ENCODE data around the gene RPS4Y1. TPM values are rescaled to one million over a fixed set of nuclear protein-coding genes. Genes with fewer than 3 reads are reported as not detected.
"Not testable (repeated sequence)": the region's sequence is repeated elsewhere in the genome, so short reads cannot be mapped to it uniquely, and the experiment has no call there.

The RPS4Y1 gene
- 100 to 1,000 TPM in 6 of 8 experiments, not detected in 2; 263 to 473 (median 336) TPM for total RNA-seq

DNA sequence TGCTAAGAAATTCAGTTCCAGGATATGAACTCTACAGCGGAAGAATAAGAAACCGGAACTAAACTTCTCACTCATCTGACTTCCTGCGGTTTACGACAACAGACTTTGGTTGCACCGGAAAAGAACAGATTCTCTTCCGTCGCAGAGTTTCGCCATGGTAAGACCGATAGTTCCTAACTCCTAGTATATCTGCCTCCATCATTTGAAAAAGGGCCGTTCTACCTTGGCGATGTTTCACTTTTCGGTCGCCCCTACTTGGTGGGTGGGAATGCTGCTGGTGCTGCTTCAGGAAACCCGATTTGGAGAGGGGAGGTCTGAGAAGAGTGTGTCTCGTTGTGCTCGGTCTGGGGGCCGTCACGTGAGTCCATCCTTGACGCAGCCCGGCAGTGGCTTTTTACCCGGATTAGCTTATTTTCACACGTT, at the start of gene RPS4Y1:
Gene RPS4Y1, plus strand, starts transcription at position 132 of the 423 bp plus-strand sequence. Its CDS starts 23 bp downstream, at position 155.
- peak in 7 of 8 experiments; percentile 61 to 97 (median 90) for ATAC-seq (replicated peaks in 6 of 8)
- H3K4me3 ChIP-seq = peak within 1 kb of the TSS in 4 of 5 donors; percentile 33 to 66 (median 56)
- no peaks in the 10 kb centered on the region for H3K4me1 ChIP-seq (replicated peaks in 1 of 2)
- peak within 1 kb of the TSS in 1 of 2 donors; percentile 73 for H3K27ac ChIP-seq
- in situ Hi-C loops (cut with MboI; ENCODE audit: low pct_unique_long_range_greater_than_20kb in 2 of 9, low sequenced_read_pairs in 9 of 9, unreplicated experiment in 9 of 9) = no loop called here
- WGBS, 10 experiments = 0 to 20% (median 19%) methylated on average over 1 to 12 of the region's 22 CpGs; no CpG with 5 or more reads in 7 of the 10 experiments

DNA sequence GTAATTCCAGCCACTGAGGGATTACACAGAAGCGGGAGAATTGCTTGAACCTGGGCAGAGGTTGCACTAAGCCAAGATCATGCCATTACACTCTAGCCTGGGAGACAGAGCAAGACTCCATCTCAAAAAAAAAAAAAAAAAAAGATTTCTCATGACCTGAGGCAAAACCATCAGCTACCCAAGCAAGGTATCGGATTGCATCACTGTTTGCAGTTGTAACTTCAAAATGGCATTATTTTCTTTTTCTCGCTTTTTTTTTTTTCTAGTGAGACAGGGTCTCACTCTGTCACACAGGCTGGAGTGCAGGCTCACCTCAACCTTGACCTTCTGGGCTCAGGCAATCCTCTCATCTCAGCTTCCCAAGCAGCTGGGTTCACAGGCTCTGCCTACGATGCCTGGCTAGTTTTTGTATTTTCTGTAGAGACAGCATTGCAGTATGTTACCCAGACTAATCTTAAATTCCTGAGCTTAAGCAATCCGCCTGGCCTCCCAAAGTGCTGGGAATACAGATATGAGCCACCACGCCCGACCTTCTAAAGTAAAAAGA, 44.4 kb upstream of the RPS4Y1 start:
- WGBS, 10 experiments = 80% methylated on average over 1 of the region's 7 CpGs; no CpG with 5 or more reads in 9 of the 10 experiments
- no peaks in the 10 kb centered on the region for H3K4me1 ChIP-seq (replicated peaks in 1 of 2)
- no peak overlapping the region for H3K4me3 ChIP-seq
- in situ Hi-C loops (cut with MboI; ENCODE audit: low pct_unique_long_range_greater_than_20kb in 2 of 9, low sequenced_read_pairs in 9 of 9, unreplicated experiment in 9 of 9) = no loop called here
- ATAC-seq (replicated peaks in 6 of 8) = peak in 1 of 8 experiments; percentile 37
- no peak overlapping the region for H3K27ac ChIP-seq

- H3K4me1 ChIP-seq (replicated peaks in 1 of 2) = no peaks in the 10 kb centered on the region
- ATAC-seq (replicated peaks in 6 of 8) = no peak
- in situ Hi-C loops (cut with MboI; ENCODE audit: low pct_unique_long_range_greater_than_20kb in 2 of 9, low sequenced_read_pairs in 9 of 9, unreplicated experiment in 9 of 9) = no loop called here
Measured at GRCh38 chrY:2797991-2798390, 43.4 kb upstream of the RPS4Y1 start.

DNA sequence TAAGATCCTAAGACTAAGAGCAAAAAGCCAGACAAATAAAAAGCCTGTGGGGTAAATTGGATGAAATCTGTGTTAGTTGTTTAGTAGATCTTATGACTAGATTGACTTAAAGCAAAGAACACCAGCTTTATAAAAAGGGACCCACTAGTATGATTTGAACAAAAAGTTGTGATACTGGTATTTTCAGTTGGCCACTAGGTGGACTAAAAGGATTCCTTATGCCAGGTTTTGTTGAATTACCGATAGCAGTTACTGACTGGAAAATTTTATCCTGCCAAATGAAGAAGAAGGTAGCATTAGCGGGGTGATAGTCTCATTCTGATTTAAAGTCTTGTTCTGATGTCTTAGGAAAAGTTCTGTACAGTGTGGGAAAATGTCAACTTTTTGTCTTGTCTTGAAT, 41.2 kb upstream of the RPS4Y1 start:
- 0 to 33% methylated on average over 1 of the region's 2 CpGs; no CpG with 5 or more reads in 8 of the 10 experiments for WGBS, 10 experiments
- no peak overlapping the region for H3K4me3 ChIP-seq
- H3K4me1 ChIP-seq (replicated peaks in 1 of 2) = no peaks in the 10 kb centered on the region
- in situ Hi-C loops (cut with MboI; ENCODE audit: low pct_unique_long_range_greater_than_20kb in 2 of 9, low sequenced_read_pairs in 9 of 9, unreplicated experiment in 9 of 9) = no loop called here
- H3K27ac ChIP-seq = no peak overlapping the region
- ATAC-seq (replicated peaks in 6 of 8) = peak in 2 of 8 experiments; percentile 31 to 35

More at GRCh38 chrY:2797991-2798390, 43.4 kb upstream of the RPS4Y1 start:
- H3K4me3 ChIP-seq = no peak overlapping the region
- no peak overlapping the region for H3K27ac ChIP-seq

GRCh38 chrY:2817146-2817896, 24.1 kb upstream of the RPS4Y1 start:
- peak in 2 of 8 experiments; percentile 82 to 83 for ATAC-seq (replicated peaks in 6 of 8)
- H3K4me3 ChIP-seq; H3K27ac ChIP-seq; in situ Hi-C loops (cut with MboI; ENCODE audit: low pct_unique_long_range_greater_than_20kb in 2 of 9, low sequenced_read_pairs in 9 of 9, unreplicated experiment in 9 of 9); H3K4me1 ChIP-seq (replicated peaks in 1 of 2): not testable (repeated sequence)
- WGBS, 10 experiments = 0 to 100% (median 87%) methylated on average over 1 to 4 of the region's 10 CpGs; no CpG with 5 or more reads in 5 of the 10 experiments

GRCh38 chrY:2824471-2824870, 16.9 kb upstream of the RPS4Y1 start:
- no peak overlapping the region for H3K27ac ChIP-seq
- H3K4me1 ChIP-seq (replicated peaks in 1 of 2) = no peaks in the 10 kb centered on the region
- WGBS, 10 experiments = 93 to 100% (median 100%) methylated on average over 1 to 3 of the region's 3 CpGs; no CpG with 5 or more reads in 7 of the 10 experiments
- ATAC-seq (replicated peaks in 6 of 8) = no peak
- in situ Hi-C loops (cut with MboI; ENCODE audit: low pct_unique_long_range_greater_than_20kb in 2 of 9, low sequenced_read_pairs in 9 of 9, unreplicated experiment in 9 of 9) = no loop called here
- H3K4me3 ChIP-seq = no peak overlapping the region

DNA sequence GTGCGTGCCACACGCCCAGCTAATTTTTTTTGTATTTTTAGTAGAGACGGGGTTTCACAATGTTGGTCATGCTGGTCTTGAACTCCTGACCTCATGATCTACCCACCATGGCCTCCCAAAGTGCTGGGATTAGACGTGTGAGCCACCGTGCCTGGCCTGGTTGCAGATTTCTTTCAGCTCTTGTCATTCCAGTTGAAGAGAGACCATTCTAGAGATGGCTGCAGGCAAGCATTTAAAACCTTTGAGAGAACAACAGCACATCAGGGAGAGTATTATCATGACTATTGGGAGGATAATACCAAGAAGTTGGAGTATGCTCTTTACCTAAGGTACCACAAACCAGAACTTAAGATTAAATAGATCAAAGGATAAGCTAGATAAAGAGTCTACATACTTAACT, 12.9 kb upstream of the RPS4Y1 start:
- ATAC-seq (replicated peaks in 6 of 8) = no peak
- H3K4me3 ChIP-seq = no peak overlapping the region
- H3K4me1 ChIP-seq (replicated peaks in 1 of 2) = no peaks in the 10 kb centered on the region
- in situ Hi-C loops (cut with MboI; ENCODE audit: low pct_unique_long_range_greater_than_20kb in 2 of 9, low sequenced_read_pairs in 9 of 9, unreplicated experiment in 9 of 9) = no loop called here
- 100% methylated on average over 2 of the region's 5 CpGs; no CpG with 5 or more reads in 9 of the 10 experiments for WGBS, 10 experiments
- no peak overlapping the region for H3K27ac ChIP-seq

GRCh38 chrY:2835230-2835629, 6.2 kb upstream of the RPS4Y1 start:
- in situ Hi-C loops (cut with MboI; ENCODE audit: low pct_unique_long_range_greater_than_20kb in 2 of 9, low sequenced_read_pairs in 9 of 9, unreplicated experiment in 9 of 9) = no loop called here
- Histone ChIP-seq H3K27ac (no peak overlapping the region), H3K4me1 (replicated peaks in 1 of 2) (no peaks in the 10 kb centered on the region), H3K4me3 (no peak overlapping the region)
- ATAC-seq (replicated peaks in 6 of 8) = no peak

DNA sequence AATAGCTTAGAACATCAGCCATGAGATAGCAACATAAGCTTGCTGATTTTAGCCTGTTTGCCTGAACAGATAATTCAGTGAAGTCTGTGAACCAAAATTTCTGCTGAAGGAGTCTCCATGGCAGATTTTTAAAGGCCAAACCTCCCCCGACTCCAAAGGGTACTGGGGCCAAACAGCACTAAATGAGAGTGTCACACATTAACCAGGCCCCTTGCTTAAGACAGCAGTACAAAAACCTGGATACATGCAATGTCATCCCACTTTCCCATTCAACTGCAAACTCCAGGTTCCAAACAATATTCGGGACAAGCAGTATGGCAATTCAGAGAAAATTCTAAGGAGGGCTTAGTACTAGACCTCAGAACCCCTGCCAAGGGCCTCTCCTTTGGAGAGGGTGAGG, 4.3 kb upstream of the RPS4Y1 start:
- Histone ChIP-seq H3K27ac (no peak overlapping the region), H3K4me3 (no peak overlapping the region), H3K4me1 (replicated peaks in 1 of 2) (no peaks in the 10 kb centered on the region)
- WGBS, 10 experiments = 20 to 100% methylated on average over 1 of the region's 2 CpGs; no CpG with 5 or more reads in 8 of the 10 experiments
- in situ Hi-C loops (cut with MboI; ENCODE audit: low pct_unique_long_range_greater_than_20kb in 2 of 9, low sequenced_read_pairs in 9 of 9, unreplicated experiment in 9 of 9) = no loop called here
- ATAC-seq (replicated peaks in 6 of 8) = no peak

- ATAC-seq (replicated peaks in 6 of 8) = no peak
- Histone ChIP-seq H3K4me3 (no peak overlapping the region), H3K4me1 (replicated peaks in 1 of 2) (no peaks in the 10 kb centered on the region), H3K27ac (no peak overlapping the region)
- in situ Hi-C loops (cut with MboI; ENCODE audit: low pct_unique_long_range_greater_than_20kb in 2 of 9, low sequenced_read_pairs in 9 of 9, unreplicated experiment in 9 of 9) = no loop called here
- 40 to 80% methylated on average over 1 of the region's 1 CpG; no CpG with 5 or more reads in 8 of the 10 experiments for WGBS, 10 experiments
Measured at GRCh38 chrY:2837932-2838331, 3.5 kb upstream of the RPS4Y1 start.

GRCh38 chrY:2846791-2847190, 5.4 kb downstream of the RPS4Y1 start:
- 20 to 80% methylated on average over 1 of the region's 4 CpGs; no CpG with 5 or more reads in 8 of the 10 experiments for WGBS, 10 experiments
- no peak for ATAC-seq (replicated peaks in 6 of 8)
- no peak overlapping the region for H3K4me3 ChIP-seq
- in situ Hi-C loops (cut with MboI; ENCODE audit: low pct_unique_long_range_greater_than_20kb in 2 of 9, low sequenced_read_pairs in 9 of 9, unreplicated experiment in 9 of 9) = no loop called here
- no peaks in the 10 kb centered on the region for H3K4me1 ChIP-seq (replicated peaks in 1 of 2)
- no peak overlapping the region for H3K27ac ChIP-seq

- 80 to 100% methylated on average over 1 to 2 of the region's 2 CpGs; no CpG with 5 or more reads in 8 of the 10 experiments for WGBS, 10 experiments
- in situ Hi-C loops (cut with MboI; ENCODE audit: low pct_unique_long_range_greater_than_20kb in 2 of 9, low sequenced_read_pairs in 9 of 9, unreplicated experiment in 9 of 9) = no loop called here
- no peaks in the 10 kb centered on the region for H3K4me1 ChIP-seq (replicated peaks in 1 of 2)
Measured at GRCh38 chrY:2848384-2848783, 7.0 kb downstream of the RPS4Y1 start.

GRCh38 chrY:2849368-2849767, 8.0 kb downstream of the RPS4Y1 start:
- no peak for ATAC-seq (replicated peaks in 6 of 8)
- WGBS, 10 experiments = 20 to 100% methylated on average over 1 of the region's 1 CpG; no CpG with 5 or more reads in 8 of the 10 experiments

More at GRCh38 chrY:2848384-2848783, 7.0 kb downstream of the RPS4Y1 start:
- Histone ChIP-seq H3K27ac (no peak overlapping the region), H3K4me3 (no peak overlapping the region)
- no peak for ATAC-seq (replicated peaks in 6 of 8)

More at GRCh38 chrY:2849368-2849767, 8.0 kb downstream of the RPS4Y1 start:
- Histone ChIP-seq H3K4me3 (no peak overlapping the region), H3K4me1 (replicated peaks in 1 of 2) (no peaks in the 10 kb centered on the region), H3K27ac (no peak overlapping the region)
- in situ Hi-C loops (cut with MboI; ENCODE audit: low pct_unique_long_range_greater_than_20kb in 2 of 9, low sequenced_read_pairs in 9 of 9, unreplicated experiment in 9 of 9) = no loop called here
